Bronchial epithelial cell (primary cell): ENCODE measurements around the gene KDM4D. TPM values are rescaled to one million over a fixed set of nuclear protein-coding genes. Genes with fewer than 3 reads are reported as not detected.

Experiments
- DNase-seq: peaks from one replicate; pipeline ENCODE4 v3.0.0-alpha.2; 2010; ENCODE audit warnings: low read depth
- FAIRE-seq: peaks from 2 replicates; lab custom pipeline; 2011; peaks lifted over from hg19 to GRCh38; lab: Jason Lieb, UNC
- H3K27me3 ChIP-seq: 2 replicates; pipeline ENCODE4 v1.5.1; 2011; ENCODE audit warnings: low read length; ENCODE audit not compliant: control insufficient read depth, insufficient read depth
- H3K36me3 ChIP-seq: 2 replicates; pipeline ENCODE4 v1.5.1; 2011; ENCODE audit warnings: low read length; ENCODE audit not compliant: control insufficient read depth, insufficient read depth
- H3K4me3 ChIP-seq: 2 replicates; pipeline ENCODE4 v1.5.1; 2011; ENCODE audit warnings: mild to moderate bottlenecking, low read depth, low read length, control low read depth
- CTCF ChIP-seq: IDR thresholded peaks from 2 replicates; pipeline ENCODE4 v1.5.1; 2011; ENCODE audit warnings: mild to moderate bottlenecking, moderate library complexity, low read length, control low read depth, inconsistent platforms; ENCODE audit not compliant: insufficient read depth, severe bottlenecking
- total RNA-seq: library from RNA; depleted of rRNA; stranded (reverse); fragments of >200 nt; gene quantifications from 2 replicates; pipeline ENCODE4 v1.2.1, GENCODE V29; 2014

Gene KDM4D
- total RNA-seq, 1 donor from 2014 or later: 0.53 TPM

- Histone ChIP-seq H3K4me3 (no peak overlapping the region), H3K27me3 (no peaks in the 10 kb centered on the region), H3K36me3 (no peaks in the 10 kb centered on the region)
- FAIRE-seq (no peak), DNase-seq (no peak)
- no peak for TF ChIP-seq CTCF
These were observed 38.7 kb upstream of the KDM4D start for GRCh38 chr11:94934846-94935245.

GRCh38 chr11:94938095-94939055, 35.1 kb upstream of the KDM4D start:
- no peaks in the 10 kb centered on the region for H3K36me3 ChIP-seq
- H3K27me3 ChIP-seq: no peaks in the 10 kb centered on the region
- TF ChIP-seq CTCF: no peak
- FAIRE-seq: no peak
- no peak overlapping the region for H3K4me3 ChIP-seq
- no peak for DNase-seq

GRCh38 chr11:94939346-94939745, 34.2 kb upstream of the KDM4D start:
- Histone ChIP-seq H3K36me3 (no peaks in the 10 kb centered on the region), H3K4me3 (no peak overlapping the region), H3K27me3 (no peaks in the 10 kb centered on the region)
- no peak for TF ChIP-seq CTCF
- DNase-seq: no peak
- FAIRE-seq: no peak

DNA sequence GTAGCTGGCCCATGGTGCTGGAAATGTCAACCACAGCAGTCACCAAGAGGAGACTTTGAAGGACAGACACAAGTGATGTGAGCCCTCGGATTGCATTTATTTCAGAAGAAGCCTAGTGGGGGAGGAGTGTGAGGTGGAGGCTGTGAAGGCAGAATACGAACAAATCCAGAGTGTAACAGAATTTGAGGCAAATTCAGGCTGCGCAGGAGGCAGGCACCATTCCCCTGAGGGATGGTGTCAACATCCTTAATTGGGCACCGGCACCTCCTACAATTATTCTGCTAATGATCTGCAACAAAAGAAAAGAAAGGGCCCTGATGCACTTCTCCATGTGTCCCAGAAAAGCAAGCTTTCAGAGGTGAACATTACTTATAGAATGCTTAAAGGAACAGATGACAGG, 32.4 kb upstream of the KDM4D start:
- Histone ChIP-seq H3K27me3 (no peaks in the 10 kb centered on the region), H3K4me3 (no peak overlapping the region), H3K36me3 (no peaks in the 10 kb centered on the region)
- TF ChIP-seq CTCF: no peak
- no peak for DNase-seq
- no peak for FAIRE-seq

- H3K4me3 ChIP-seq: no peak overlapping the region
- TF ChIP-seq CTCF: no peak
- FAIRE-seq: no peak
- no peaks in the 10 kb centered on the region for H3K27me3 ChIP-seq
- DNase-seq: no peak
- no peaks in the 10 kb centered on the region for H3K36me3 ChIP-seq
These were observed 26.7 kb upstream of the KDM4D start for GRCh38 chr11:94946812-94947211.
